SK-N-SH (cell line): ENCODE results near the gene SOX13. TPM values are rescaled to one million over a fixed set of nuclear protein-coding genes. Genes with fewer than 3 reads are reported as not detected.

Experiments
- CTCF ChIA-PET: fragments of 300-600, 350-600 bp; formaldehyde crosslinking; extraction: SDS; loops from one replicate; lab custom pipeline; 2021; lab: Yijun Ruan, JAX
- POLR2A ChIA-PET: fragments of 350-600 bp; sonication (Branson Sonifier 250); formaldehyde crosslinking; extraction: SDS; loops from one replicate; lab custom pipeline; 2020; ENCODE audit warnings: antibody characterized with exemption, inconsistent platforms; lab: Yijun Ruan, JAX
- DNase-seq: peaks from one replicate; pipeline ENCODE4 v3.0.0; 2012
- H2AFZ ChIP-seq: fragments of 200-600 bp; sonication (generic); 2 replicates; pipeline ENCODE4 v1.8.1; 2016; ENCODE audit warnings: antibody characterized with exemption, mild to moderate bottlenecking, low read depth
- H3F3A ChIP-seq: fragments of 200-600 bp; sonication (generic); replicated peaks from 2 replicates; pipeline ENCODE3; 2016; ENCODE audit warnings: antibody characterized with exemption, mild to moderate bottlenecking; ENCODE audit not compliant: insufficient read depth
- H3K27ac ChIP-seq, 2 experiments: fragments of 200-500 bp in 1 of 2; fragments of 200-600 bp in 1 of 2; sonication (Bioruptor generic) in 1 of 2; sonication (generic), shearing (Covaris generic) in 1 of 2; 2 replicates each; pipeline versions ENCODE4 v1.5.1 to v1.6.1; 2014 to 2016; ENCODE audit warnings: low read depth in 2 of 2, inconsistent platforms in 1 of 2, low read length in 1 of 2, mild to moderate bottlenecking in 1 of 2, mixed read lengths in 1 of 2
- H3K27me3 ChIP-seq: fragments of 200-600 bp; sonication (generic), shearing (Covaris generic); 2 replicates; pipeline ENCODE4 v1.6.1; 2016; ENCODE audit warnings: mixed run types; ENCODE audit not compliant: insufficient read depth
- H3K36me3 ChIP-seq, 2 experiments: fragments of 200-500 bp in 1 of 2; fragments of 200-600 bp in 1 of 2; sonication (Bioruptor generic) in 1 of 2; sonication (generic) in 1 of 2; replicated peaks in 1 of 2; 2 replicates each; pipeline versions ENCODE3 to v1.5.1; 2014 to 2016; ENCODE audit warnings: low read length in 1 of 2, mild to moderate bottlenecking in 1 of 2; ENCODE audit not compliant: insufficient read depth in 2 of 2, control insufficient read depth in 1 of 2
- H3K4me1 ChIP-seq, 2 experiments: fragments of 200-500 bp in 1 of 2; fragments of 200-600 bp in 1 of 2; sonication (Bioruptor generic) in 1 of 2; sonication (generic), shearing (Covaris generic) in 1 of 2; 2 replicates each; pipeline versions ENCODE4 v1.5.1 to v1.6.1; 2014 to 2016; ENCODE audit warnings: low read depth in 1 of 2, low read length in 1 of 2, mixed run types in 1 of 2; ENCODE audit not compliant: insufficient read depth in 2 of 2, control insufficient read depth in 1 of 2
- H3K4me2 ChIP-seq: fragments of 200-600 bp; sonication (generic), shearing (Covaris generic); 2 replicates; pipeline ENCODE4 v1.6.1; 2017; ENCODE audit warnings: mixed run types
- H3K4me3 ChIP-seq, 2 experiments: fragments of 200-500 bp in 1 of 2; fragments of 200-600 bp in 1 of 2; sonication (Bioruptor generic) in 1 of 2; sonication (generic), shearing (Covaris generic) in 1 of 2; 2 replicates each; pipeline versions ENCODE4 v1.5.1 to v1.8.1; 2014 to 2016; ENCODE audit warnings: low read depth in 2 of 2, inconsistent platforms in 1 of 2, low read length in 1 of 2, mild to moderate bottlenecking in 1 of 2, mixed read lengths in 1 of 2, moderate library complexity in 1 of 2
- H3K79me2 ChIP-seq: fragments of 200-600 bp; sonication (generic); 2 replicates; pipeline ENCODE4 v1.8.1; 2017; ENCODE audit warnings: mild to moderate bottlenecking; ENCODE audit not compliant: insufficient read depth
- H3K9ac ChIP-seq: fragments of 200-600 bp; sonication (generic); 2 replicates; pipeline ENCODE4 v1.6.1; 2017; ENCODE audit warnings: mixed run types
- H3K9me2 ChIP-seq: fragments of 200-600 bp; sonication (generic); 2 replicates; pipeline ENCODE4 v1.6.1; 2017; ENCODE audit warnings: mixed run types
- H3K9me3 ChIP-seq: fragments of 200-600 bp; sonication (generic); 2 replicates; pipeline ENCODE4 v1.6.1; 2017; ENCODE audit warnings: mixed run types, mild to moderate bottlenecking, moderate library complexity
- H4K20me1 ChIP-seq: fragments of 200-600 bp; sonication (generic); 2 replicates; pipeline ENCODE4 v1.6.1; 2017; ENCODE audit warnings: mild to moderate bottlenecking, mixed run types; ENCODE audit not compliant: insufficient read depth
- CHD2 ChIP-seq: fragments of 150-350 bp; IDR thresholded peaks from 2 replicates; pipeline ENCODE4 v1.6.1; 2018; ENCODE audit warnings: low read length; ENCODE audit not compliant: partially characterized antibody
- ELF1 ChIP-seq: IDR thresholded peaks from 2 replicates; pipeline ENCODE4 v1.4.0; 2012
- EP300 ChIP-seq, 2 experiments: IDR thresholded peaks; 2 replicates each; pipeline versions ENCODE4 v1.4.0 to v1.6.1; 2012; ENCODE audit warnings: borderline replicate concordance in 1 of 2, low read depth in 1 of 2, low read length in 1 of 2
- EZH2phosphoT487 ChIP-seq: fragments of 200-600 bp; sonication (generic); IDR thresholded peaks from 2 replicates; pipeline ENCODE4 v1.6.1; 2017; ENCODE audit warnings: low read depth, mixed run types, mild to moderate bottlenecking, antibody characterized with exemption, moderate library complexity, borderline replicate concordance
- FOSL2 ChIP-seq: IDR thresholded peaks from 2 replicates; pipeline ENCODE4 v1.4.0; 2012; ENCODE audit warnings: low read depth, mild to moderate bottlenecking, moderate library complexity, borderline replicate concordance
- FOXJ3 ChIP-seq: sonication (generic); formaldehyde crosslinking; IDR thresholded peaks from 2 replicates; pipeline ENCODE4 v1.5.1; 2020; ENCODE audit warnings: mild to moderate bottlenecking, missing genetic modification reagents
- FOXM1 ChIP-seq: IDR thresholded peaks from 2 replicates; pipeline ENCODE4 v1.4.0; 2012; ENCODE audit warnings: low read depth, mild to moderate bottlenecking
- IRF3 ChIP-seq: fragments of 150-350 bp; IDR thresholded peaks from 2 replicates; pipeline ENCODE4 v1.6.1; 2016; ENCODE audit warnings: mild to moderate bottlenecking, low read depth, low read length
- JUND ChIP-seq: IDR thresholded peaks from 2 replicates; pipeline ENCODE4 v1.4.0; 2012
- MXI1 ChIP-seq: IDR thresholded peaks from 2 replicates; pipeline ENCODE4 v1.6.1; 2012; ENCODE audit warnings: mild to moderate bottlenecking, low read depth, low read length, improper control_type of control experiment
- NFIC ChIP-seq: IDR thresholded peaks from 2 replicates; pipeline ENCODE4 v1.4.0; 2012; ENCODE audit warnings: borderline replicate concordance
- PBX3 ChIP-seq: IDR thresholded peaks from 2 replicates; pipeline ENCODE4; 2012
- POLR2AphosphoS5 ChIP-seq: IDR thresholded peaks from 2 replicates; pipeline ENCODE4 v1.6.1; 2012; ENCODE audit warnings: low read depth, low read length
- RAD21 ChIP-seq: IDR thresholded peaks from 2 replicates; pipeline ENCODE4 v1.6.1; 2012; ENCODE audit warnings: mild to moderate bottlenecking, low read length
- REST ChIP-seq: IDR thresholded peaks from 2 replicates; pipeline ENCODE4 v1.6.1; 2012; ENCODE audit warnings: mild to moderate bottlenecking, low read depth, low read length, moderate library complexity
- RFX5 ChIP-seq: IDR thresholded peaks from 2 replicates; pipeline ENCODE4 v1.6.1; 2012; ENCODE audit warnings: mild to moderate bottlenecking, improper control_type of control experiment, low read length
- RXRA ChIP-seq: IDR thresholded peaks from 2 replicates; pipeline ENCODE4 v1.4.0; 2012; ENCODE audit warnings: low read depth, mild to moderate bottlenecking, borderline replicate concordance
- SIN3A ChIP-seq: IDR thresholded peaks from 2 replicates; pipeline ENCODE4 v1.6.1; 2012; ENCODE audit warnings: low read depth, mild to moderate bottlenecking, low read length, moderate library complexity, borderline replicate concordance
- USF2 ChIP-seq: fragments of 150-350 bp; IDR thresholded peaks from 2 replicates; pipeline ENCODE4 v1.6.1; 2017; ENCODE audit warnings: antibody characterized with exemption, low read length, low read depth, borderline replicate concordance
- ZBTB33 ChIP-seq: IDR thresholded peaks from 2 replicates; pipeline ENCODE4 v1.4.0; 2012; ENCODE audit warnings: low read depth, borderline replicate concordance
- WGBS: methylation state at CpG from one replicate; pipeline ENCODE4 v1.1.6; 2017; ENCODE audit warnings: low lambda C conversion rate; 5-methylcytosine and 5-hydroxymethylcytosine counted together
- polyA plus RNA-seq, 3 experiments: library from polyadenylated mRNA; depleted of rRNA; stranded (reverse); fragments of >200 nt; gene quantifications; 2 replicates each; pipeline ENCODE4 v1.2.3, GENCODE V29; 2012

Gene SOX13
- polyA plus RNA-seq, 1 of the 3 experiments (the other 2 are of a cell fraction): 10.6 TPM

GRCh38 chr1:204126386-204126785 is 53.5 kb downstream of the SOX13 start (continued):
- TF ChIP-seq REST (no peak), CHD2 (no peak), ZBTB33 (no peak), RAD21 (no peak), POLR2AphosphoS5 (no peak), EZH2phosphoT487 (no peak), JUND (no peak), USF2 (no peak), RXRA (no peak), SIN3A (no peak), RFX5 (no peak)

GRCh38 chr1:204126956-204127355 is 54.0 kb downstream of the SOX13 start:
- 41% methylated on average over 5 of the region's 7 CpGs for WGBS
- Histone ChIP-seq H3K4me2 (no peak overlapping the region), H3K79me2 (no peaks in the 10 kb centered on the region), H2AFZ (no peak overlapping the region), H3K9me2 (no peaks in the 10 kb centered on the region), H3F3A (peaks cover 22% of the 10 kb centered on the region), H3K27me3 (no peaks in the 10 kb centered on the region), H3K36me3 (no peaks in the 10 kb centered on the region), H3K27ac (peak overlapping the region in 1 of 2 experiments; percentile 11; a peak in 1 of 4 replicates), H3K9me3 (no peaks in the 10 kb centered on the region), H3K4me3 (no peak overlapping the region), H3K4me1 (peaks cover 32 to 57% of the 10 kb centered on the region in 2 experiments), H3K9ac (no peak overlapping the region), H4K20me1 (no peaks in the 10 kb centered on the region)
- POLR2A ChIA-PET: interaction anchor here (0.7 to 2.4 kb wide), 3 partner anchors 24 to 265 kb away, joined by 3 to 13 read pairs (median 5); partner anchors contain the start of gene ETNK2
- CTCF ChIA-PET: interaction anchor here (1.0 to 14.7 kb wide), 11 partner anchors 12 to 665 kb away, joined by 3 to 421 read pairs (median 6); partner anchors contain the start of genes ETNK2 and SNRPE
- no peak for DNase-seq
- TF ChIP-seq MXI1 (no peak), FOSL2 (no peak), ZBTB33 (no peak), PBX3 (no peak), IRF3 (no peak), NFIC (no peak), FOXM1 (no peak), EZH2phosphoT487 (no peak), FOXJ3 (CRISPR knock-in tag) (no peak), JUND (no peak), EP300 (IDR thresholded peaks at IDR 0.05; ENCODE audit: borderline replicate concordance in 1 of 2, low read depth in 1 of 2, low read length in 1 of 2) (no peak), ELF1 (no peak)
